IMR-90 (cell line): Measurements from ENCODE around the gene CETP. TPM values are rescaled to one million over a fixed set of nuclear protein-coding genes. Genes with fewer than 3 reads are reported as not detected.

Source experiments
- ATAC-seq: fragments of 200-7000 bp; cut with Tn5 transposase; 2 replicates; pipeline ENCODE4 v1.9.1; 2020; ENCODE audit warnings: low read depth, mild to moderate bottlenecking, moderate library complexity
- BruUV-seq: library from RNA; stranded (reverse); fragments of 400-500 nt; replicated peaks from 2 replicates; lab custom pipeline; 2021; lab: Mats Ljungman, UMichigan
- CTCF ChIA-PET: fragments of 300-600 bp; formaldehyde crosslinking; extraction: SDS; loops from one replicate; lab custom pipeline; 2021; ENCODE audit warnings: antibody characterized with exemption; lab: Yijun Ruan, JAX
- POLR2A ChIA-PET: fragments of 300-600 bp; sonication (Branson Sonifier 250); formaldehyde crosslinking; loops from one replicate; lab custom pipeline; 2022; ENCODE audit warnings: antibody characterized with exemption; ENCODE audit not compliant: unreplicated experiment; lab: Charles Lee
- DNase-seq: peaks from one replicate; pipeline ENCODE4 v3.0.0; 2013
- H2AFZ ChIP-seq: replicated peaks from 2 replicates; pipeline ENCODE3; 2013; ENCODE audit warnings: low read length, mild to moderate bottlenecking; ENCODE audit not compliant: poor library complexity
- H2AK5ac ChIP-seq: 2 replicates; pipeline ENCODE4 v1.6.1; 2013; ENCODE audit warnings: low read depth, low read length, inconsistent platforms
- H2AK9ac ChIP-seq: replicated peaks from 2 replicates; pipeline ENCODE3; 2013; ENCODE audit warnings: mild to moderate bottlenecking, low read depth, low read length, moderate library complexity; ENCODE audit not compliant: poor library complexity
- H2BK120ac ChIP-seq: 2 replicates; pipeline ENCODE4 v1.6.1; 2013; ENCODE audit warnings: low read depth, low read length, inconsistent platforms
- H2BK15ac ChIP-seq: 3 replicates; pipeline ENCODE4 v1.6.1; 2013; ENCODE audit warnings: low read depth, low read length, inconsistent platforms
- H2BK20ac ChIP-seq: 2 replicates; pipeline ENCODE4 v1.6.1; 2013; ENCODE audit warnings: low read depth, mild to moderate bottlenecking, inconsistent platforms, low read length, moderate library complexity
- H2BK5ac ChIP-seq: 2 replicates; pipeline ENCODE4 v1.6.1; 2013; ENCODE audit warnings: mild to moderate bottlenecking, low read depth, low read length, inconsistent platforms; ENCODE audit not compliant: poor library complexity, severe bottlenecking
- H3K14ac ChIP-seq: replicated peaks from 2 replicates; pipeline ENCODE4 v1.6.1; 2013; ENCODE audit warnings: low read depth, low read length, inconsistent platforms
- H3K18ac ChIP-seq: 2 replicates; pipeline ENCODE4 v1.6.1; 2013; ENCODE audit warnings: low read depth, low read length, control low read depth
- H3K23ac ChIP-seq: 2 replicates; pipeline ENCODE4 v1.6.1; 2013; ENCODE audit warnings: low read depth, low read length, inconsistent platforms
- H3K27ac ChIP-seq: 2 replicates; pipeline ENCODE4 v1.5.1; 2013; ENCODE audit warnings: mild to moderate bottlenecking, control low read depth, low read length; ENCODE audit not compliant: insufficient read depth
- H3K27me3 ChIP-seq: 2 replicates; pipeline ENCODE4 v1.6.1; 2013; ENCODE audit warnings: low read length; ENCODE audit not compliant: control insufficient read depth, insufficient read depth
- H3K36me3 ChIP-seq: 2 replicates; pipeline ENCODE4 v1.6.1; 2013; ENCODE audit warnings: low read length, mixed read lengths; ENCODE audit not compliant: control insufficient read depth, insufficient read depth
- H3K4ac ChIP-seq: 2 replicates; pipeline ENCODE4 v1.6.1; 2013; ENCODE audit warnings: low read depth, low read length, inconsistent platforms
- H3K4me1 ChIP-seq: 2 replicates; pipeline ENCODE4 v1.6.1; 2013; ENCODE audit warnings: low read length, mixed read lengths; ENCODE audit not compliant: control insufficient read depth, insufficient read depth
- H3K4me2 ChIP-seq: 2 replicates; pipeline ENCODE4 v1.6.1; 2013; ENCODE audit warnings: low read depth, mild to moderate bottlenecking, control low read depth, low read length, moderate library complexity
- H3K4me3 ChIP-seq: 2 replicates; pipeline ENCODE4 v1.5.1; 2013; ENCODE audit warnings: low read depth, mild to moderate bottlenecking, control low read depth, low read length, moderate library complexity; ENCODE audit not compliant: insufficient read depth
- H3K56ac ChIP-seq: 2 replicates; pipeline ENCODE4 v1.6.1; 2013; ENCODE audit warnings: low read length, inconsistent platforms; ENCODE audit not compliant: insufficient read depth; ENCODE audit errors: extremely low read depth
- H3K79me1 ChIP-seq, 2 experiments: 2 replicates each; pipeline ENCODE4 v1.6.1; 2013; ENCODE audit warnings: low read length in 2 of 2, inconsistent platforms in 1 of 2, low read depth in 1 of 2
- H3K9ac ChIP-seq: 2 replicates; pipeline ENCODE4 v1.6.1; 2013; ENCODE audit warnings: low read depth, low read length, control low read depth
- H3K9me1 ChIP-seq: 2 replicates; pipeline ENCODE4 v1.6.1; 2013; ENCODE audit warnings: low read length, inconsistent platforms; ENCODE audit not compliant: insufficient read depth
- H3K9me3 ChIP-seq: 2 replicates; pipeline ENCODE4 v1.6.1; 2013; ENCODE audit warnings: low read length; ENCODE audit not compliant: control insufficient read depth, insufficient read depth
- H4K20me1 ChIP-seq: 2 replicates; pipeline ENCODE4 v1.6.1; 2013; ENCODE audit warnings: low read length, inconsistent platforms; ENCODE audit not compliant: insufficient read depth
- H4K5ac ChIP-seq: 2 replicates; pipeline ENCODE4 v1.6.1; 2013; ENCODE audit warnings: mild to moderate bottlenecking, low read depth, low read length, control low read depth
- H4K8ac ChIP-seq, 2 experiments: 2 replicates each; pipeline ENCODE4 v1.6.1; 2013; ENCODE audit warnings: low read depth in 2 of 2, low read length in 2 of 2, control low read depth in 1 of 2, inconsistent platforms in 1 of 2
- H4K91ac ChIP-seq: 2 replicates; pipeline ENCODE4 v1.6.1; 2013; ENCODE audit warnings: low read depth, low read length, inconsistent platforms; ENCODE audit not compliant: insufficient read depth
- BHLHE40 ChIP-seq: fragments of 150-350 bp; IDR thresholded peaks from 2 replicates; pipeline ENCODE4 v1.6.1; 2016; ENCODE audit warnings: mild to moderate bottlenecking, low read depth, low read length
- CEBPB ChIP-seq: IDR thresholded peaks from 2 replicates; pipeline ENCODE4 v1.6.1; 2012; ENCODE audit warnings: low read depth, low read length, improper control_type of control experiment
- CHD1 ChIP-seq: IDR thresholded peaks from 2 replicates; pipeline ENCODE4 v1.6.1; 2012; ENCODE audit warnings: low read depth, low read length, improper control_type of control experiment
- FOS ChIP-seq: fragments of 150-350 bp; IDR thresholded peaks from 2 replicates; pipeline ENCODE4 v1.6.1; 2016; ENCODE audit warnings: low read depth, low read length
- MAFK ChIP-seq: IDR thresholded peaks from 2 replicates; pipeline ENCODE4 v1.6.1; 2012; ENCODE audit warnings: low read depth, low read length, improper control_type of control experiment
- MAZ ChIP-seq: IDR thresholded peaks from 2 replicates; pipeline ENCODE4 v1.6.1; 2012; ENCODE audit warnings: low read depth, mild to moderate bottlenecking, low read length, improper control_type of control experiment, moderate library complexity, borderline replicate concordance
- MXI1 ChIP-seq: IDR thresholded peaks from 2 replicates; pipeline ENCODE4 v1.6.1; 2012; ENCODE audit warnings: low read depth, mild to moderate bottlenecking, low read length, moderate library complexity, borderline replicate concordance
- NFE2L2 ChIP-seq: fragments of 150-350 bp; IDR thresholded peaks from 2 replicates; pipeline ENCODE4 v1.6.1; 2016; ENCODE audit warnings: low read depth, mild to moderate bottlenecking, low read length
- POLR2A ChIP-seq: IDR thresholded peaks from 2 replicates; pipeline ENCODE4 v1.6.1; 2012; ENCODE audit warnings: mild to moderate bottlenecking, low read depth, low read length
- RAD21 ChIP-seq: IDR thresholded peaks from 2 replicates; pipeline ENCODE4 v1.6.1; 2012; ENCODE audit warnings: low read length, improper control_type of control experiment
- RCOR1 ChIP-seq: IDR thresholded peaks from 2 replicates; pipeline ENCODE4 v1.6.1; 2012; ENCODE audit warnings: mild to moderate bottlenecking, low read length, improper control_type of control experiment; ENCODE audit not compliant: insufficient replicate concordance
- RFX5 ChIP-seq: IDR thresholded peaks from 2 replicates; pipeline ENCODE4 v1.8.0; 2012; ENCODE audit warnings: low read depth, mild to moderate bottlenecking, low read length, moderate library complexity
- SMC3 ChIP-seq: fragments of 150-350 bp; IDR thresholded peaks from 2 replicates; pipeline ENCODE4 v1.6.1; 2016; ENCODE audit warnings: low read depth, mild to moderate bottlenecking, antibody characterized with exemption, low read length, moderate library complexity
- WGBS, 2 experiments: methylation state at CpG; one replicate each; pipeline versions ENCODE4 v1.1.5 to v1.1.7; 2013; ENCODE audit warnings: missing lambda C conversion rate in 2 of 2; ENCODE audit not compliant: insufficient read length in 1 of 2; ENCODE audit errors: extremely low coverage in 2 of 2; 5-methylcytosine and 5-hydroxymethylcytosine counted together
- dilution Hi-C: fragments of 300-500 bp; cut with HindIII; formaldehyde crosslinking; loops from one replicate; pipeline ENCODE4 v1.14.3; 2018; ENCODE audit warnings: low sequenced_read_pairs; ENCODE audit not compliant: unreplicated experiment
- in situ Hi-C: fragments of 300-500 bp; cut with MboI; formaldehyde crosslinking; loops from 3 replicates; pipeline ENCODE4 v1.14.3; 2019; ENCODE audit warnings: low sequenced_read_pairs, inconsistent platforms, mixed read lengths
- intact Hi-C: fragments of 100-400 bp; cut with micrococcal nuclease; formaldehyde crosslinking; loops from 2 replicates; pipeline ENCODE4 v1.10.0; 2022
- polyA plus RNA-seq, 3 experiments: library from polyadenylated mRNA; depleted of rRNA; stranded (reverse); fragments of >200 nt; gene quantifications; 2 replicates each; pipeline ENCODE4 v1.2.3, GENCODE V29; 2012; ENCODE audit warnings: low replicate concordance in 1 of 3
- total RNA-seq: library from RNA; depleted of rRNA; stranded (reverse); fragments of >200 nt; gene quantifications from 2 replicates; pipeline ENCODE4 v1.2.3, GENCODE V29; 2012
- TF ChIP-seq, protein P1 (sequence below): fragments of 150-350 bp; IDR thresholded peaks from 2 replicates; pipeline ENCODE4 v1.6.1; 2016; ENCODE audit warnings: low read depth, mild to moderate bottlenecking, low read length, moderate library complexity, borderline replicate concordance
- TF ChIP-seq, protein P2 (sequence below): fragments of 150-350 bp; IDR thresholded peaks from 2 replicates; pipeline ENCODE4 v1.6.1; 2017; ENCODE audit warnings: mild to moderate bottlenecking, antibody characterized with exemption, low read length, low read depth
- TF ChIP-seq, protein P3 (sequence below): conservative IDR thresholded peaks from 2 replicates; pipeline ENCODE4 v1.5.1; 2012; ENCODE audit warnings: mild to moderate bottlenecking, low read depth, low read length, improper control_type of control experiment

The CETP gene
- total and polyA plus RNA-seq, 2 of the 4 experiments (the other 2 are of a cell fraction): not detected

DNA sequence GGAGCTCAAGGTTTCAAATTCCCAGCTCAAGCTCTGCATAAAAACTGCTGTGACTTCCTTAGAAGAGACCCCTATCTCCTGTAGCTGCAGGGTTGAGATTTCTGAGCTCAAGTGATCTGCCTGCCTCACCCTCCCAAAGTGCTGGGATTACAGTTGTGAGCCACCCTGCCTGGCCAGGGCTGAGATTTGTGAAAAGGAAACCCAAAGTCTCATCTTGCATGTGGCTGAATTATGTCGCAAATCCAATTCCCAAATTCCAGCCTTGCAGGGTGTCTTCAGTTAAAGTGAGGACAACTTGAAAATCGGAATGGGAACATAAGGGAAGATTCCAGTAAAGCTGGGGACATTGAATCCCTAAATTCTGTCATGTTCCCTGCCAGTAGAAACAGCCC, 14.2 kb upstream of the CETP start:
- Histone ChIP-seq H3K27me3 (no peaks in the 10 kb centered on the region), H2AK9ac (no peak overlapping the region), H4K20me1 (peaks cover 38% of the 10 kb centered on the region), H2AFZ (no peak overlapping the region), H2BK20ac (no peak overlapping the region), H4K5ac (no peak overlapping the region), H2BK5ac (no peak overlapping the region), H3K36me3 (peaks cover 23% of the 10 kb centered on the region), H3K9me3 (no peaks in the 10 kb centered on the region), H3K14ac (no peak overlapping the region), H3K9me1 (peaks cover 6% of the 10 kb centered on the region; the same call in 1 of the 2 replicates), H3K4me3 (no peak overlapping the region), H3K4me1 (peaks cover 6% of the 10 kb centered on the region), H2BK120ac (no peak overlapping the region), H4K8ac (no peak overlapping the region), H3K9ac (no peak overlapping the region), H3K79me1 (peaks cover 0 to 18% of the 10 kb centered on the region in 2 experiments; a peak in 3 of 4 replicates), H4K91ac (no peak overlapping the region), H3K18ac (no peak overlapping the region), H3K4me2 (no peak overlapping the region), H2AK5ac (no peak overlapping the region), H2BK15ac (no peak overlapping the region), H3K23ac (no peak overlapping the region), H3K27ac (no peak overlapping the region), H3K4ac (no peak overlapping the region), H3K56ac (no peak overlapping the region)
- dilution Hi-C loops: no loop called here
- POLR2A ChIA-PET: interaction anchor here (0.6 kb wide), 1 partner anchor 140 kb away, joined by 4 read pairs; no protein-coding TSS in a partner anchor
- intact Hi-C loops: no loop called here
- 100% methylated on average over 1 of the region's 2 CpGs; no CpG with 5 or more reads in 1 of the 2 experiments for WGBS, 2 experiments
- in situ Hi-C loops: no loop called here
- no peak for TF ChIP-seq CHD1
- no peak for TF ChIP-seq RAD21
- no peak for TF ChIP-seq NFE2L2
- TF ChIP-seq, protein P1, sequence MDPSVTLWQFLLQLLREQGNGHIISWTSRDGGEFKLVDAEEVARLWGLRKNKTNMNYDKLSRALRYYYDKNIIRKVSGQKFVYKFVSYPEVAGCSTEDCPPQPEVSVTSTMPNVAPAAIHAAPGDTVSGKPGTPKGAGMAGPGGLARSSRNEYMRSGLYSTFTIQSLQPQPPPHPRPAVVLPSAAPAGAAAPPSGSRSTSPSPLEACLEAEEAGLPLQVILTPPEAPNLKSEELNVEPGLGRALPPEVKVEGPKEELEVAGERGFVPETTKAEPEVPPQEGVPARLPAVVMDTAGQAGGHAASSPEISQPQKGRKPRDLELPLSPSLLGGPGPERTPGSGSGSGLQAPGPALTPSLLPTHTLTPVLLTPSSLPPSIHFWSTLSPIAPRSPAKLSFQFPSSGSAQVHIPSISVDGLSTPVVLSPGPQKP: no peak
- no peak for TF ChIP-seq RCOR1
- TF ChIP-seq RFX5: no peak
- no peak for TF ChIP-seq MXI1
- TF ChIP-seq FOS: no peak
- TF ChIP-seq MAZ: no peak
- TF ChIP-seq CEBPB: no peak
- no peak for TF ChIP-seq SMC3
- TF ChIP-seq, protein P2, sequence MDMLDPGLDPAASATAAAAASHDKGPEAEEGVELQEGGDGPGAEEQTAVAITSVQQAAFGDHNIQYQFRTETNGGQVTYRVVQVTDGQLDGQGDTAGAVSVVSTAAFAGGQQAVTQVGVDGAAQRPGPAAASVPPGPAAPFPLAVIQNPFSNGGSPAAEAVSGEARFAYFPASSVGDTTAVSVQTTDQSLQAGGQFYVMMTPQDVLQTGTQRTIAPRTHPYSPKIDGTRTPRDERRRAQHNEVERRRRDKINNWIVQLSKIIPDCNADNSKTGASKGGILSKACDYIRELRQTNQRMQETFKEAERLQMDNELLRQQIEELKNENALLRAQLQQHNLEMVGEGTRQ: no peak
- TF ChIP-seq POLR2A: no peak; the same call in 1 of the 2 replicates
- no peak for TF ChIP-seq MAFK
- no peak for TF ChIP-seq BHLHE40
- TF ChIP-seq, protein P3, sequence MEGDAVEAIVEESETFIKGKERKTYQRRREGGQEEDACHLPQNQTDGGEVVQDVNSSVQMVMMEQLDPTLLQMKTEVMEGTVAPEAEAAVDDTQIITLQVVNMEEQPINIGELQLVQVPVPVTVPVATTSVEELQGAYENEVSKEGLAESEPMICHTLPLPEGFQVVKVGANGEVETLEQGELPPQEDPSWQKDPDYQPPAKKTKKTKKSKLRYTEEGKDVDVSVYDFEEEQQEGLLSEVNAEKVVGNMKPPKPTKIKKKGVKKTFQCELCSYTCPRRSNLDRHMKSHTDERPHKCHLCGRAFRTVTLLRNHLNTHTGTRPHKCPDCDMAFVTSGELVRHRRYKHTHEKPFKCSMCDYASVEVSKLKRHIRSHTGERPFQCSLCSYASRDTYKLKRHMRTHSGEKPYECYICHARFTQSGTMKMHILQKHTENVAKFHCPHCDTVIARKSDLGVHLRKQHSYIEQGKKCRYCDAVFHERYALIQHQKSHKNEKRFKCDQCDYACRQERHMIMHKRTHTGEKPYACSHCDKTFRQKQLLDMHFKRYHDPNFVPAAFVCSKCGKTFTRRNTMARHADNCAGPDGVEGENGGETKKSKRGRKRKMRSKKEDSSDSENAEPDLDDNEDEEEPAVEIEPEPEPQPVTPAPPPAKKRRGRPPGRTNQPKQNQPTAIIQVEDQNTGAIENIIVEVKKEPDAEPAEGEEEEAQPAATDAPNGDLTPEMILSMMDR: no peak
- CTCF ChIA-PET: interaction anchor here (0.6 kb wide), 2 partner anchors 41 to 92 kb away, joined by 3 to 4 read pairs; no protein-coding TSS in a partner anchor
- DNase-seq: no peak
- no TSS peak for BruUV-seq
- no peak for ATAC-seq
